Activated CD4-positive, alpha-beta T cell treated with anti-CD3 and anti-CD28 coated beads for 36 hours (primary cell): ENCODE data around the gene FGD5. TPM values are rescaled to one million over a fixed set of nuclear protein-coding genes. Genes with fewer than 3 reads are reported as not detected.

Source experiments
- ATAC-seq: fragments of 200-7000 bp; cut with Tn5 transposase; one replicate; pipeline ENCODE4 v1.10.0; 2021; ENCODE audit warnings: mild to moderate bottlenecking, moderate library complexity
- CTCF ChIA-PET: fragments of 350-600 bp; sonication (Branson Sonifier 250); formaldehyde crosslinking; loops from one replicate; lab custom pipeline; 2021; ENCODE audit warnings: antibody characterized with exemption; lab: Charles Lee
- POLR2A ChIA-PET: fragments of 350-600 bp; sonication (Branson Sonifier 250); formaldehyde crosslinking; loops from one replicate; lab custom pipeline; 2021; ENCODE audit warnings: antibody characterized with exemption, inconsistent platforms; lab: Charles Lee
- DNase-seq: peaks from one replicate; pipeline ENCODE4 v3.0.0-alpha.2; 2020
- H3K27ac Mint-ChIP-seq: one replicate; pipeline ENCODE4 v1.8.0; 2021; ENCODE audit warnings: mixed read lengths
- H3K27me3 Mint-ChIP-seq: one replicate; pipeline ENCODE4 v1.8.0; 2021; ENCODE audit warnings: mixed read lengths
- H3K36me3 Mint-ChIP-seq: one replicate; pipeline ENCODE4 v1.8.0; 2021; ENCODE audit warnings: low read depth, mixed read lengths
- H3K4me1 Mint-ChIP-seq: one replicate; pipeline ENCODE4 v1.8.0; 2021; ENCODE audit warnings: mixed read lengths
- H3K4me3 Mint-ChIP-seq: one replicate; pipeline ENCODE4 v1.8.0; 2021; ENCODE audit warnings: mild to moderate bottlenecking, moderate library complexity, mixed read lengths
- H3K9me3 Mint-ChIP-seq: one replicate; pipeline ENCODE4 v1.8.0; 2021; ENCODE audit warnings: low read depth, mixed read lengths
- intact Hi-C, 2 experiments: fragments of 100-400 bp; cut with DNase I in 1 of 2; cut with micrococcal nuclease in 1 of 2; formaldehyde crosslinking; loops; one replicate each; pipeline versions ENCODE4 v1.14.2 to v1.15.1; 2022 to 2024; cut with DNase I, micrococcal nuclease
- total RNA-seq, 2 experiments: library from RNA; stranded (reverse); gene quantifications; one replicate each; pipeline ENCODE4 v1.2.3, GENCODE V29; 2021

The FGD5 gene
- total RNA-seq, 2 experiments from 2014 or later: 0.09 TPM; not detected in 1

DNA sequence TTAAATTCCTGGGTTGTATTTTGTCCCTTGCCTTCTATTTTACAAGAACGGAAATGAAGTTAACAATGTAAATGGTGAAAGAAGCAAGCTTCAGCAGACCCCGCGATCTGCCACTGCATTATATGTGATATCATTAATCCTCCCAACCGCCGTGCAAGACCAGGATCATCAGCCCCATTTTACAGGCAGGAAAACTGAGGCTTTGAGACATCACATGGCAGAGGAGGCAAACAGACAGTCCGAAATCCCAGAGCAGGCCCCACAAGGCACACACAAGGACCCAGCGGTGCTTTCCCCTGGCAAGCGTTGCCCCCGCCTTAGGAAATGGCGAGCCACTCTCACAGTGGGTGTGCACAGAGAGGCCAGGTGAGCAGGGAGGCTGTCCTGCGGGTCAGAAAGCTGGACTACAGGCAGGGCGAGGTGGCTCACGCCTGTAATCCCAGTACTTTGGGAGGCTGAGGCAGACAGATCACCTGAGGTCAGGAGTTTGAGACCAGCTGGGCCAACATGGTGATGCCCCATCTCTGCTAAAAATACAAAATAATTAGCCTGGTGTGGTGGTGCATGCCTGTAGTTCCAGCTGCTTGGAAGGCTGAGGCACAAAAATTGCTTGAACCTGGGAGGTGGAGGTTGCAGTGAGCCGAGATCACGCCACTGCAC, 16.2 kb downstream of the FGD5 start:
- Mint-ChIP-seq H3K9me3 (no peaks in the 10 kb centered on the region), H3K27me3 (peaks cover 3% of the 10 kb centered on the region), H3K4me1 (no peaks in the 10 kb centered on the region), H3K36me3 (no peaks in the 10 kb centered on the region), H3K27ac (no peak overlapping the region), H3K4me3 (no peak overlapping the region)
- no peak for DNase-seq
- POLR2A ChIA-PET: no interaction called here
- intact Hi-C loops: no loop called here
- ATAC-seq: no peak
- CTCF ChIA-PET: interaction anchor here (0.7 to 1.0 kb wide), 2 partner anchors 55 to 557 kb away, joined by 3 read pairs; no protein-coding TSS in a partner anchor

DNA sequence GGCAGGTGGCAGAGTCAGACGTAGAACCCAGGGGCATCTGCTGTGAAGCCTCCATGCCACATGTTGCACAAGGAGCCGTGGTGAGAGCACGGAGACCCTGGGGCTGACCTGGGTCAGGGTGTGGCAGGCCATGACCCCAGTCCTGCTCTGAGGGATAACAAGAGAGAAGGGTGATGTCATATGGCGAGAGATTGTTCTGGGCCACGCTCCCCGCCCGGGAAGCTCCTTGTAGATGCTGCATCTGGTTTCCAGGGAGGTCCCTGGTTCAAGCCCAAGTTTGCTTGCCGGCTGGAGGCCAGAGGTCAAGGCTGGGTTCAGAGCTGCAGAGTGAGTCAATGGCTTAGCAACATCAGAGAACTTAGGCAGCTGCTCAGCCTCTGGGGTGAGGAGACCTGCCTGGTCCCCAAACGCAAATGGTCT, 17.3 kb downstream of the FGD5 start:
- ChIA-PET POLR2A (no interaction called here), CTCF (interaction anchor here (0.6 kb wide), 1 partner anchor 539 kb away, joined by 3 read pairs; no protein-coding TSS in a partner anchor)
- no peaks in the 10 kb centered on the region for H3K27me3 Mint-ChIP-seq
- ATAC-seq (no peak), DNase-seq (no peak)
- intact Hi-C loops: no loop called here
- H3K36me3 Mint-ChIP-seq: no peaks in the 10 kb centered on the region
- no peak overlapping the region for H3K27ac Mint-ChIP-seq
- H3K9me3 Mint-ChIP-seq: no peaks in the 10 kb centered on the region
- H3K4me3 Mint-ChIP-seq: no peak overlapping the region
- H3K4me1 Mint-ChIP-seq: no peaks in the 10 kb centered on the region

DNA sequence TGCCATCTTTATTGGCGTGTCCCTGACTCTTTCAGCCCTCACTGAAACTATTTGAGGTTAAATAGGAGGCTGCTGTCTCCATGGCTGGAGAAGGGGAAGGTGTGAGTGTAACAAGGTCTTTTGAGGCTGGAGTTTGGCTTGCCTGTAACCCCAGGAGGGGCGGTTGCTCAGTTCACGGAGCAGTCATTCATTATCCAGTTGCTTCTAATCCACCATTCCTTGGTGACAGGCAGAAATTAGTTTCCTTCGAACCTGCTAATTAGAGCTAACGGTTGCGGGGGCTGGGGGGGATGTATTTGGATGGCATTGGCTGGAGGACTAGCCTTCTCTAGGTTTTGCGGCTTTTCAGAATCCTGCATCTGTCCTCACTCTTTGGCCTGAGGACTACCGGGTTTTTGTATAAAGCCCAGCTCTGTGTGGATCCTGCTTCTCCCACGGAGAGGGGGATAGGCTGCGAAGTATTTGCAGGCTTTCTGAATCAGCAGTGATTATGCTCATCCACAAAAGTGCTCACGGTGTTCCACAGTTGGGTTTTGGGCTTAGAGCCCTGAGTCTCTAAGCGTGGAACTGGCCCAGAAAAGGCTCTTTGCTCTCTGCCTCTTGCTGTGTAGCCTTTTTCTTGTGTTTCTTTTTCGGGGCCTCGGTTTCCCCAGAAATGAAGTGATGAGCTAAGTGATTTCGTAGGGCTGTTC, 18.6 kb downstream of the FGD5 start:
- ChIA-PET CTCF (no interaction called here), POLR2A (no interaction called here)
- no peak for ATAC-seq
- Mint-ChIP-seq H3K4me3 (no peak overlapping the region), H3K27me3 (no peaks in the 10 kb centered on the region), H3K9me3 (no peaks in the 10 kb centered on the region), H3K4me1 (no peaks in the 10 kb centered on the region), H3K36me3 (no peaks in the 10 kb centered on the region), H3K27ac (no peak overlapping the region)
- DNase-seq: no peak
- intact Hi-C loops: no loop called here

DNA sequence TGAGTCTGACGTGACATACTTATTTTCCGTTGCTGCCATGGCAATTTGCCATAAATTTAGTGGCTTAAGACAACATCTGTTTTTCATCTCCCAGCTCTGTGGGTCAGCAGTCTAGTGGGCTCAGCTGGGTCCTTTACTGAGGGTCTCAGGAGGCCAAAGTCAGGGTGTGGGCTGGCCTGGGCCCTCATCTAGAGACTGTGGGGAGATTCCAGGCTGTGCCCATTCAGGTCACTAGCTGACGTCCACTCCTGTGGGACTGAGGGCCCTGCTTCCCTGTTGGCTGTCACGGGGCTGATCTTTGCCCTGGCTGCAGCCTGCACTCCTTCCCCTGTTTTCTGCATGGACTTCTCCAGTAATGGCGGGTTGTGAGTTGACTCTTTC, 19.1 kb downstream of the FGD5 start:
- CTCF ChIA-PET: no interaction called here

DNA sequence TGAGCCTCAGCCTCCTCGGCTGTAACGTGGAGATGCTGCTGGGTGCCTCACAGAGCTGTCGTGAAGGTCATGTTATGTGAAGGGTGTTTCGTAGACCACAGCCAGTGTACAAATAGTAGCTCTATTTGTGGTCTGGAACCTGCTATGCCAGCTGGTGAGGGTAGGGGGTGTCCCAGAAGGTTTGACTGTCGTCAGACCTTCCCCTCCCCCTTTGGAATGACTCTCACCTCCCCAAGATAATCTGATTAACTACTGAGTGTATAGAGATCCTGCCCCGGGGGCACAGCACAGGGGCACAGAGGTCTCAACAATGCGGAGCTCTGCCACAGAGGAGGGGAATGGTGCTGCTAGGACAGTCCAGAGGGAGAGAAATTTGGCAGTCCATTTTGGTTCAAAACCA, 20.5 kb downstream of the FGD5 start:
- CTCF ChIA-PET: no interaction called here
- intact Hi-C loops: no loop called here
- no peaks in the 10 kb centered on the region for H3K9me3 Mint-ChIP-seq
- no peaks in the 10 kb centered on the region for H3K4me1 Mint-ChIP-seq
- no peak overlapping the region for H3K27ac Mint-ChIP-seq
- no peaks in the 10 kb centered on the region for H3K36me3 Mint-ChIP-seq
- ATAC-seq (no peak), DNase-seq (no peak)
- no peaks in the 10 kb centered on the region for H3K27me3 Mint-ChIP-seq
- no peak overlapping the region for H3K4me3 Mint-ChIP-seq
- POLR2A ChIA-PET: no interaction called here

More for the DNA sequence above, 19.1 kb downstream of the FGD5 start:
- H3K27ac Mint-ChIP-seq: no peak overlapping the region
- no peaks in the 10 kb centered on the region for H3K36me3 Mint-ChIP-seq
- H3K4me3 Mint-ChIP-seq: no peak overlapping the region
- no peak for DNase-seq
- POLR2A ChIA-PET: no interaction called here
- ATAC-seq: no peak
- H3K27me3 Mint-ChIP-seq: no peaks in the 10 kb centered on the region
- H3K9me3 Mint-ChIP-seq: no peaks in the 10 kb centered on the region
- intact Hi-C loops: no loop called here
- no peaks in the 10 kb centered on the region for H3K4me1 Mint-ChIP-seq

DNA sequence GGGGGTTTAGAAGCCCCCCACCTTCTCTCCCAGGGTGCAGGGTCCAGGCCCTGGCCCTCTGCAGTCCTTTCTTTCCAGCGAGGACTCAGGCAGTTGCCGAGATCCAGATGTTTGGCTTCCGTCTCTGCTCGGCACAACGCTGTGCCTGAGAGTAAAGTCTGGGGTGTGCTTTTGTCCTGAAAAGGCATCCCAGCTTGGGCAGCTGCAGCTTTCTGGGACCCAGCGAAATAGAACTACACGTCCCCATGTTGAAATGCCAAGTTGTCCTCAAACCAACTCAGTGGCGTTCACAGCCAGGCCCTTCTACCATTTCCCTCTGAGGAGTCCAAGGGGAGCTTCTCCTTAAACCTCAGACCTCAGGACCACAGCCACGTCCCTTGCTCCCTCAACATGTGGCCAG, 23.1 kb downstream of the FGD5 start:
- intact Hi-C loops: no loop called here
- Mint-ChIP-seq H3K4me3 (no peak overlapping the region), H3K36me3 (no peaks in the 10 kb centered on the region), H3K9me3 (no peaks in the 10 kb centered on the region), H3K27me3 (no peaks in the 10 kb centered on the region), H3K4me1 (no peaks in the 10 kb centered on the region), H3K27ac (no peak overlapping the region)
- ChIA-PET CTCF (interaction anchor here (0.7 kb wide), 1 partner anchor 619 kb away, joined by 3 read pairs; no protein-coding TSS in a partner anchor), POLR2A (no interaction called here)
- DNase-seq (no peak), ATAC-seq (no peak)

DNA sequence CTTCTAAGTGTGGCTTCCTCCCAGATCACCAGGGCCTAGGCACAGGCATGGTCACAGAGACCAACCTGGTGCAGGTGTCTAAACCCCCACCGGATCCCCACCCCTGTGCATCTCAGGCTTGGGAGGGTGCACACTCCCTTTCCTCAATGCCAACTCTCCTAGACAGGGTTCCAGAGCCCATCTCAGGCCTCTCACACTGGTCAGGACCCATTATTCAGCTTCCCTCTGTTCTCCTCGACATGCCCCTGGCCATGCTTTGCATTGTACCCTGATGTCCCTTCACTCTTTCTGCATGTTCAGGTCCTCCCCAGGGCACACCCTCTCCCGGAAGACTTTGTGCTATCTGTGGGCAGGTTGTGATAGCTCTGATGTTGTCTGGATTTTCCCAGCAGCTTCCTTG, 23.5 kb downstream of the FGD5 start:
- Mint-ChIP-seq H3K36me3 (no peaks in the 10 kb centered on the region), H3K4me3 (no peak overlapping the region), H3K27me3 (no peaks in the 10 kb centered on the region), H3K27ac (no peak overlapping the region), H3K4me1 (no peaks in the 10 kb centered on the region), H3K9me3 (no peaks in the 10 kb centered on the region)
- no peak for DNase-seq
- POLR2A ChIA-PET: no interaction called here
- ATAC-seq: no peak
- CTCF ChIA-PET: interaction anchor here (0.7 kb wide), 1 partner anchor 619 kb away, joined by 3 read pairs; no protein-coding TSS in a partner anchor
- intact Hi-C loops: no loop called here

DNA sequence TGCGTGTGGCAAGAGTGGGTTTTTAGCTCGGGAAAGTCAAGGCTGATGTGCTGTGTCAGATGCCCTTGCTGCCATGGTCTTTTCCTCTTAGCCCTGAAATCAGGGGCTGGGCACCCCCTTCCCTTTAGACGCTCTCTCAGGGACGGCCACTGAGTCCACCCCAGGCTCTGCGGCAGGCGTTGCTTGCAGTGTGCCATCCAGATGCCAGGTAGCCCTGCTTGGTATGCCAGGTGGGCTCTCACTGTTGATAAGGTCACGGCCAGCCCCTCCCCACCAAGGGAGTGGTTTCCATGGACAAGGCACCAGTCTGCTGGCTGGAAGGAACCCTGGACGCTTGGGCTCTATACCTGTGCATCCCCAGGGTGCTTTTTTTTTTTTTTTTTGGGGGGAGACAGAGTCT, 24.6 kb downstream of the FGD5 start:
- ChIA-PET POLR2A (no interaction called here), CTCF (interaction anchor here (0.6 to 0.9 kb wide), 2 partner anchors 335 to 458 kb away, joined by 3 to 4 read pairs; no protein-coding TSS in a partner anchor)
- Mint-ChIP-seq H3K9me3 (no peaks in the 10 kb centered on the region), H3K27me3 (no peaks in the 10 kb centered on the region), H3K36me3 (no peaks in the 10 kb centered on the region), H3K27ac (no peak overlapping the region), H3K4me1 (no peaks in the 10 kb centered on the region), H3K4me3 (no peak overlapping the region)
- ATAC-seq (no peak), DNase-seq (no peak)
- intact Hi-C loops: no loop called here

DNA sequence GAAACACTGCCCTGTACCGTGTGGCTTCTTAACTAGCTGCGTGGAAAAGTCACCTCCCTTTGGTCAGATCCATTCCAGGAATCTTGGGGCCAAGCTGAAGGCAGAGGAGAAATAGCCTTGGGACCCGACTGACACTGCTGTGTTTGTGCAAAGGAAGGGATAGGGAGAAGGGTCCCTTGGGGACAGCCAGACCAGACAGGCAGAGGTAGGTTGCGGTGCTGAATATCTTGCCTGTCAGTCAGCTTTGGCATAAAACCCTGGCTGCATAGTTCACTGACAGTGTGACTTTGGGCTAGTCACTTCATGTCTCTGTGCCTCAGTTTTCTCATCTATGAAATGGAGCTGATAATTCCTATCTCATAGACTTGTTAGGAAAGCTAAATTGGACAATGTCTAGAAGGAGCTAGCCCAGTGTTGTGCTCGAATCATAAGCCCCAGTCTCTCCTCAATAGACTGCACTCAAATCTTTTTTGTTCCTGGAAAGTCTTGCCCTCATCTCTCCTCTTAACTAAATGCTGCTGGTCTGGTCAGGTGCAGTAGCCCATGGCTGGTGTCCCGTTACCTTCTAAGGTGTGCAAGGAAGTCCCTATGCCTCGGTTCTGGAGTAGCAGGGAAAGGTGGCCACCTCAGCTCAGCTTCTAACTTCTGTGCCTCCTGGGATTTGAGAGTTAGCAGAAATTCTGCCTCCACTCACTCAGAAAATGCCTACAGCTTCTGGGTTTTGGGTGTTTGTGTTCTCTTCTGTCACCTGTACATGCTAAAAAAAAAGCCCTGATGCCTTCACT, 25.8 kb downstream of the FGD5 start:
- no peak for DNase-seq
- intact Hi-C loops: no loop called here
- Mint-ChIP-seq H3K9me3 (no peaks in the 10 kb centered on the region), H3K4me3 (no peak overlapping the region), H3K4me1 (no peaks in the 10 kb centered on the region), H3K27ac (no peak overlapping the region), H3K27me3 (no peaks in the 10 kb centered on the region), H3K36me3 (no peaks in the 10 kb centered on the region)
- no peak for ATAC-seq
- POLR2A ChIA-PET: interaction anchor here (0.6 kb wide), 1 partner anchor 82 kb away, joined by 3 read pairs; no protein-coding TSS in a partner anchor
- CTCF ChIA-PET: interaction anchor here (0.5 to 0.6 kb wide), 3 partner anchors 64 to 1653 kb away, joined by 3 to 6 read pairs (median 4); no protein-coding TSS in a partner anchor

DNA sequence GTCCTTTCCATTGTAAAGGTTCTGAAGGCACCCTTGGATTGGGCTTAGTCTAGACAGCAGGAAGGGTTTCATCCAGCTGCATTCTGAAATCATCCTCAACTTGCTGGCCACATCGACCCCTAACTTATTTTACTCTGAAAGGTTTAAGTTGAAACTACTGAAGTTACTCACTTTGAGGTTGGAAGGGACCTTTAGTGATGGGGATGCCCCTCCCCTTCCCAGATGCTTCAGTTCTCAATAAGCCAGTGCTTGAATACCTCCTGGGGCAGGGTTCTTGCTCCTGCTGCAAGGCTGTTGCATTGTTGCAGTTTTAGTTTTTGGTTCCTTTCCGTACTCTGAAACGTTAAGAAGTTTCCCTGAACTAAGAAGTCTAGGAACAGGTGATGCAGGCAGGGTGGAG, 26.4 kb downstream of the FGD5 start:
- CTCF ChIA-PET: interaction anchor here (0.6 kb wide), 1 partner anchor 65 kb away, joined by 4 read pairs; no protein-coding TSS in a partner anchor

DNA sequence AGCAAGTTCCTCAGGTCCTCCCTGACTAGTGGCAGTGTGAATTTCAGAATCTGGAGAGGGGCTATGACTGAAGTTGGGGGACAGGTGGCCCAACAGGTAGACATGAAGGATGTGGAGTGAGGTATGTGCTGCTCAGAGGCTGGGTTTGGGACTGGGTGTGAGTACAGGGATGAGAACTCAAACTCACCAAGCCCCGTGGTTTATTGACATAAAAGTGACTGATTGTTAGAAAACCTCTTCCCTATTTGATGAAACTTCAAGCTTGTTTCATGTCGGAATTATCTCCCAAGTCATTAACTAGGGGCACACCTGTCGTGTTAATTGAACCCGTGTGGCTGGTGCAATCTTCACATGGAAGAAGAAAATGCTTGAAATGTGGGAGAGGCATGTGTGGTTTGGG, 27.1 kb downstream of the FGD5 start:
- no peak overlapping the region for H3K27ac Mint-ChIP-seq
- CTCF ChIA-PET: interaction anchor here (0.6 kb wide), 1 partner anchor 1198 kb away, joined by 3 read pairs; no protein-coding TSS in a partner anchor
- H3K27me3 Mint-ChIP-seq: no peaks in the 10 kb centered on the region
- H3K4me3 Mint-ChIP-seq: no peak overlapping the region
- intact Hi-C loops: no loop called here
- no peak for DNase-seq
- H3K4me1 Mint-ChIP-seq: no peaks in the 10 kb centered on the region
- no peaks in the 10 kb centered on the region for H3K36me3 Mint-ChIP-seq
- H3K9me3 Mint-ChIP-seq: no peaks in the 10 kb centered on the region
- ATAC-seq: no peak
- POLR2A ChIA-PET: no interaction called here

More for the DNA sequence above, 26.4 kb downstream of the FGD5 start:
- intact Hi-C loops: no loop called here
- H3K9me3 Mint-ChIP-seq: no peaks in the 10 kb centered on the region
- no peaks in the 10 kb centered on the region for H3K36me3 Mint-ChIP-seq
- H3K4me1 Mint-ChIP-seq: no peaks in the 10 kb centered on the region
- ATAC-seq: peak; percentile 72
- POLR2A ChIA-PET: interaction anchor here (0.6 kb wide), 1 partner anchor 83 kb away, joined by 3 read pairs; no protein-coding TSS in a partner anchor
- H3K27me3 Mint-ChIP-seq: no peaks in the 10 kb centered on the region
- H3K27ac Mint-ChIP-seq: no peak overlapping the region
- DNase-seq: peak; percentile 8
- H3K4me3 Mint-ChIP-seq: no peak overlapping the region
